Testis (tissue), 3 donors: Measurements from ENCODE around the gene GRID2. TPM values are rescaled to one million over a fixed set of nuclear protein-coding genes. Genes with fewer than 3 reads are reported as not detected.

Source experiments
- DNase-seq: peaks from one replicate; pipeline ENCODE4 v3.0.0-alpha.2; 2019
- H3K27ac ChIP-seq, 2 donors: fragments of 200-600 bp; sonication (generic); one replicate each; pipeline ENCODE4 v1.5.1; 2019
- H3K27me3 ChIP-seq: fragments of 200-600 bp; sonication (generic); one replicate; pipeline ENCODE4 v1.5.1; 2019
- H3K36me3 ChIP-seq: fragments of 200-600 bp; sonication (generic); one replicate; pipeline ENCODE4 v1.5.1; 2017; ENCODE audit warnings: low read depth; ENCODE audit errors: missing control alignments
- H3K4me1 ChIP-seq: fragments of 200-600 bp; sonication (generic); one replicate; pipeline ENCODE4 v1.5.1; 2019
- H3K4me3 ChIP-seq, 2 donors: fragments of 200-600 bp; sonication (generic); one replicate each; pipeline ENCODE4 v1.5.1; 2017 to 2019
- H3K9me3 ChIP-seq: fragments of 200-600 bp; sonication (generic); one replicate; pipeline ENCODE4 v1.5.1; 2017
- CTCF ChIP-seq, 3 experiments: fragments of 450-650 bp in 2 of 3; fragments of 200-600 bp in 1 of 3; sonication (generic) in 1 of 3; IDR thresholded peaks; one replicate each; pipeline ENCODE4 v1.5.1; 2016 to 2019; ENCODE audit warnings: antibody characterized with exemption in 3 of 3, mild to moderate bottlenecking in 2 of 3, moderate library complexity in 1 of 3
- POLR2A ChIP-seq: fragments of 450-650 bp; IDR thresholded peaks from one replicate; pipeline ENCODE4 v1.6.1; 2017; ENCODE audit warnings: antibody characterized with exemption, mild to moderate bottlenecking, moderate library complexity
- WGBS, 2 donors: methylation state at CpG; one replicate each; pipeline ENCODE4 v1.1.5; 2018; 5-methylcytosine and 5-hydroxymethylcytosine counted together
- intact Hi-C: fragments of 100-400 bp; cut with DNase I; formaldehyde crosslinking; loops from one replicate; pipeline ENCODE4 v1.15.1; 2023; ENCODE audit warnings: low total_unique reads
- polyA plus RNA-seq: library from polyadenylated mRNA; stranded (reverse); fragments of 350-450 nt; fragmentation: Illumina TruSeq; extraction: RNeasy Lipid Tissue Mini Kit (QIAGEN cat#74804); gene quantifications from one replicate; pipeline ENCODE4 v1.2.3, GENCODE V29; 2014; ENCODE audit warnings: low read depth, low replicate concordance; ENCODE audit not compliant: insufficient read depth
- total RNA-seq, 2 donors: library from RNA; depleted of rRNA; stranded (reverse); fragments of >200 nt; gene quantifications; one replicate each; pipeline ENCODE4 v1.2.3, GENCODE V29; 2016

The GRID2 gene
- total and polyA plus RNA-seq, 3 donors from 2014 or later = 27.1 to 34.6 (median 32.7) TPM

DNA sequence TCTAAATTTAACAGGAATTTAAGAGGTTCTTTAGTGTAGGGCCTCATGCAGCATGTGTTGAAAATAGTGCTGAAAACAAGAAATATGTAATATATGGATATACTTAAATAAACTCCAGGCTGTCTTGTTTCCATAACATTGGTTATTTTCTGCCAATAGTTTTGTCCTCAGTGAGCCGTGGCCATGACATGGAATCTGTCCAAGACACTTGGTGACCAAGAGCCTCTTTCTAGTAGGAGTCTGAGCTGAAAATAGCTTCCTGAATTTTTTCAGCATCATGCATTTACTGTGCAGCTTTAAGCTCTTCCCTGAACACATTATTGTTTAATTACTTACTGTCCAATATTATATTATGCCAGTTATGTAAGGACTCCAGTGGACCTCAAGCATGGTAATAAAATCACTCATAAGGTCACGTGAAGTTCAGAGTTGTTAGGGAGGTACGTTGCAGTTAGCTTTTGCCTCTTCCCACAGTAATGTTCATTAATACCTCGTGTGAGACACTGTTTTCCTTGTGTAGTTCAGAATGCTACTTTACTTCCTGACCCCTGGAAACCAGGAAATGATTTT is 488.2 kb downstream of the GRID2 start:
- Histone ChIP-seq H3K36me3 (no peaks in the 10 kb centered on the region), H3K4me1 (no peaks in the 10 kb centered on the region), H3K27me3 (no peaks in the 10 kb centered on the region), H3K27ac (no peak overlapping the region), H3K9me3 (no peaks in the 10 kb centered on the region), H3K4me3 (no peak overlapping the region)
- 46 to 50% methylated on average over 4 of the region's 4 CpGs for WGBS, 2 donors
- intact Hi-C loops = no loop called here
- no peak for DNase-seq
- TF ChIP-seq POLR2A (no peak), CTCF (IDR thresholded peaks at IDR 0.05) (no peak)

GRCh38 chr4:92809381-92809780 is 505.6 kb downstream of the GRID2 start:
- no peaks in the 10 kb centered on the region for H3K4me1 ChIP-seq
- TF ChIP-seq POLR2A = no peak
- no peak for TF ChIP-seq CTCF (IDR thresholded peaks at IDR 0.05)
- 80 to 91% methylated on average over 2 of the region's 2 CpGs for WGBS, 2 donors
- H3K36me3 ChIP-seq = no peaks in the 10 kb centered on the region
- no peak overlapping the region for H3K4me3 ChIP-seq
- no peak for DNase-seq
- no peaks in the 10 kb centered on the region for H3K27me3 ChIP-seq
- intact Hi-C loops = no loop called here
- no peak overlapping the region for H3K27ac ChIP-seq
- H3K9me3 ChIP-seq = no peaks in the 10 kb centered on the region

GRCh38 chr4:92812652-92813051 is 508.9 kb downstream of the GRID2 start:
- intact Hi-C loops = no loop called here
- H3K4me3 ChIP-seq = no peak overlapping the region
- no peaks in the 10 kb centered on the region for H3K9me3 ChIP-seq
- TF ChIP-seq POLR2A (no peak), CTCF (IDR thresholded peaks at IDR 0.05) (no peak)
- no peaks in the 10 kb centered on the region for H3K27me3 ChIP-seq
- no peak for DNase-seq
- H3K4me1 ChIP-seq = no peaks in the 10 kb centered on the region
- H3K36me3 ChIP-seq = no peaks in the 10 kb centered on the region
- WGBS, 2 donors = 71 to 80% methylated on average over 1 of the region's 1 CpG
- no peak overlapping the region for H3K27ac ChIP-seq

DNA sequence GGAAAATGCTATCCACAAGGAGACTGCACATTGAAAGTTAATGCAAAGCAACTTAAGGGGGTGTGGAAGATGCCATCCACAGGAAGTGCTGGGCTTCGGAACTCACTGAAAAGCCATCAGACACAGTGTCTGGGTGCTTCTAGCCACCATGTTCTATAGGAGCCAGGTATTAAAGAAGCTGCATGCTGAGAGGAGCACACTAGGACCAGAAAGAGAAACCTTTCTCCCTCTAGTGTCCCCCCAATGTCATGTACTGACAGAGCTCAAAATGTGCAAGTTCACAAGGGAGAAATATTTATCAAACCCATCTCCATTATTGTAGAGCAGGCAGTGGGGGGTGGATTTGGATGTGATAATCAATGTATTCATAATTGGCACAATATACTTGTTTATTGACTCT is 510.9 kb downstream of the GRID2 start:
- intact Hi-C loops = no loop called here
- H3K27me3 ChIP-seq = no peaks in the 10 kb centered on the region
- no peak for TF ChIP-seq CTCF (IDR thresholded peaks at IDR 0.05)
- no peak for TF ChIP-seq POLR2A
- no peaks in the 10 kb centered on the region for H3K9me3 ChIP-seq
- 90 to 95% methylated on average over 1 of the region's 1 CpG for WGBS, 2 donors
- H3K27ac ChIP-seq = no peak overlapping the region
- H3K4me1 ChIP-seq = no peaks in the 10 kb centered on the region
- no peak overlapping the region for H3K4me3 ChIP-seq
- DNase-seq = no peak
- H3K36me3 ChIP-seq = no peaks in the 10 kb centered on the region

DNA sequence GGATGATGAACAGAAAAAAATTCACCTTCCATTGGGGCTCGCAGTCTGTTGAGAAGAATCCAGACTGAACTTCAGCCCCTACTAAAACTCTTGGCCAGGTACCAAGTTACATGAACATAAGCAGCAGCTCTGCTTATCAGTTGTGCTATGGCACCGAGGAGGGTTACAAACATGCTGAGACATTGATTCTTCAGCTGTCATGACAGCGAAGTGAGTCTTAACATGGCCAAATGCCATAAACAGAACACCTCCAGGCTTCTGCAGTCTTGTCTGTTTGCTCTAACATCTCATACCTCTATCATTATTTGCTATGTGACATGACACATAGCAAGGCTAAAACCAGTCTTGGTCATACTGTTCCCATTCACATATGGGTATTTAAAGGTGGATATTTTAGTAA is 521.5 kb downstream of the GRID2 start:
- Histone ChIP-seq H3K27ac (no peak overlapping the region), H3K4me1 (no peaks in the 10 kb centered on the region), H3K27me3 (no peaks in the 10 kb centered on the region), H3K9me3 (no peaks in the 10 kb centered on the region), H3K4me3 (no peak overlapping the region), H3K36me3 (no peaks in the 10 kb centered on the region)
- no peak for DNase-seq
- 59 to 68% methylated on average over 3 of the region's 3 CpGs for WGBS, 2 donors
- TF ChIP-seq POLR2A = no peak
- no peak for TF ChIP-seq CTCF (IDR thresholded peaks at IDR 0.05)
- intact Hi-C loops = no loop called here
